ENCODE results near the gene NRTN.
"Not testable (repeated sequence)": the region's sequence is repeated elsewhere in the genome, so short reads cannot be mapped to it uniquely, and the experiment has no call there.

Gene NRTN

DNA sequence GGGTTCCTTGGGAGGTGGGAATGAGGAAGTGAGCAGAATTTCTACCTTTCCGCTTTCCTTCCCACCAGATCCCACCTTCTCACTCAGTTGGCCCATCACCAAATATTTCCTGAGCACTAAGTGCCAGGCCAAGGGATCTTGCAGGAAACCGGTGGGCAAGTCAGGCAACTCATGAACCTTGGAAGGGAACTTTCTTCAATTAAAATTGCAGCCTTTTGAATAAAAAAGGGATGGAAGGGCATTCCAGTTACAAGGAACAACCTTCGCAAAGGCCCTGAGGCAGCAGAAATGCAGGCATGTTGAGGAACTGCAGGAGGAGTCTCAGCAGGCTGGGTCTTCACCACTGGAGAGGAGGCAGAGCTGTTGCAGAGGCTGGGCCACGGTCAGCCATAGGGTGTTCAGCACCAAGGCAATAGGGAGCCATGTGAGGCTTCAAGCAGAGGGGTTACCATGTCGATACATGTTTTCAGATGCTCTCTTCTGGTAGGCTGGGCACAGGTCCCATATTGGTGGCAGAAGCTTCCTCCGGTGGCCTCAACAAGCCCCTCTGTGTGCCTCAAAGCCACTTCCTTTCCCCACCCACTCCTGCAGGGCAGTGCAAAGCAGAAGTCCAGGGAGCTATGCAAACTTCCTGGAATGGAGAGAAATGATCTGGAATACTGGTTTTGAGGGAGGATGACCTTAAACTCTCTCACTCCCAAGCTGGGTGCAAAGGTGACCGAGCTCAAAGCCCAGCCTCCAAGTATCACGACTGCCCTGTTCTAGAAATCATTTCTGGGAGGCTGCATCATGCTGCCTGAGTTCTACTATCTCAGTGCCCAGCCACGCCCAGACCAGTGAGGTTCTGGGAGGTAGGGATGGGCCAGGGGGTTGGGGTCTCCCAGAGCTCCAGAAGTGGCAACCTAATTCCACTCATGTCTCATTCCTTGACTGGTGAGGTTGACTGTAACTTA lies 34.5 kb downstream of the NRTN start, which contains the start of gene FUT6:
Gene FUT6 (minus strand): TSS at position 638 of the 953 bp plus-strand sequence. CDS start 7,135 bp downstream, outside the sequence.
- no peak for DNase-seq

DNA sequence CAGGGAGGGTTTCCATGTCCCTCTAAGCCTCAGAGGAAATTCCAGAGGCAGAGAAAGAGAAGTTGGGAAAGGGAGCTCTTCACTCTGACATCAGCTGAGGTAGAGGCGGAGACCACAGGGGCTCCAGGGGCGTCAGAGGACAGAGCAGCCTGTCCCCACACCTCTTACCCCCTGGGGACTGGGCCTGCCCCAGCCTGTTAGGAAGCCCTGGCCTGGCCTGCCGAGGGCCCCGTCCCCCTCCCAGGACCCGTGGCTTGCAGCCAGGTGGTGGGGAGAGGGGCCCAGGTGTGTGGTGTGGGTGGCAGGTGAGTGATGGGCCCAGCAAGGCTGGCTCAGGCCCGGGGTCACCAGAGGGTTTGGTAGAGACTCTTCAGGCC lies 36.9 kb downstream of the NRTN start:
- DNase-seq = not testable (repeated sequence)

DNA sequence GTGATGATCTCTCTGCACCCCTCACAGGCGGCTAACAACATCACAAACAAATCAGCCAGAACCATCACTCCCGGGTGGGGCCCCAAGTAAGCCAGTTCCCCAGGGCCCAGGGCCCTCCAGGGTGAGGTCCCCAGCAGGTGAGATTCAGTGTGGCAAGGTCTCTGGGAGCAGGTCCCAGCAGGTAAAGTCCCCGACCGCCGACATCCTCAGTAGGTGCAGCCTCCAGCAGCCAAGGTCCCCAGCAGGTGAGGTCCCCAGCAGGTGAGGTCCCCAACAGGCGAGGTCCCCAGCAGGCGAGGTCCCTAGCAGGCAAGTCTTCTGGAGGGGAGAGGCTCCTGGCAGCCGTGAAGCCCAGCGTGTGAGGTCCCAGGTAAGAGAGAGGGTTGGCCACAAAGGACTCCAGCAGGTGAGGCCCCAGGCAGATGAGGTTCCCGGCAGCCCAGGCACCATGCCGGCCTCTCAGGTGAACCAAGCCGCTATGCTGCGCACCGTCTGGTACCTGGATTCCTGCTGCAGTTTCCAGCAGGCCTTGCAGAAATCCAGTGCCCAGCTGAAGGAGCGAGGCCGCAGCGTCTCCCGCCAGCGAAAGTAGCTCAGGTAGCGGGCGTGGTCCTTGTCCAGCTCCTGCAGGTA lies 38.5 kb downstream of the NRTN start:
- DNase-seq = no peak

DNA sequence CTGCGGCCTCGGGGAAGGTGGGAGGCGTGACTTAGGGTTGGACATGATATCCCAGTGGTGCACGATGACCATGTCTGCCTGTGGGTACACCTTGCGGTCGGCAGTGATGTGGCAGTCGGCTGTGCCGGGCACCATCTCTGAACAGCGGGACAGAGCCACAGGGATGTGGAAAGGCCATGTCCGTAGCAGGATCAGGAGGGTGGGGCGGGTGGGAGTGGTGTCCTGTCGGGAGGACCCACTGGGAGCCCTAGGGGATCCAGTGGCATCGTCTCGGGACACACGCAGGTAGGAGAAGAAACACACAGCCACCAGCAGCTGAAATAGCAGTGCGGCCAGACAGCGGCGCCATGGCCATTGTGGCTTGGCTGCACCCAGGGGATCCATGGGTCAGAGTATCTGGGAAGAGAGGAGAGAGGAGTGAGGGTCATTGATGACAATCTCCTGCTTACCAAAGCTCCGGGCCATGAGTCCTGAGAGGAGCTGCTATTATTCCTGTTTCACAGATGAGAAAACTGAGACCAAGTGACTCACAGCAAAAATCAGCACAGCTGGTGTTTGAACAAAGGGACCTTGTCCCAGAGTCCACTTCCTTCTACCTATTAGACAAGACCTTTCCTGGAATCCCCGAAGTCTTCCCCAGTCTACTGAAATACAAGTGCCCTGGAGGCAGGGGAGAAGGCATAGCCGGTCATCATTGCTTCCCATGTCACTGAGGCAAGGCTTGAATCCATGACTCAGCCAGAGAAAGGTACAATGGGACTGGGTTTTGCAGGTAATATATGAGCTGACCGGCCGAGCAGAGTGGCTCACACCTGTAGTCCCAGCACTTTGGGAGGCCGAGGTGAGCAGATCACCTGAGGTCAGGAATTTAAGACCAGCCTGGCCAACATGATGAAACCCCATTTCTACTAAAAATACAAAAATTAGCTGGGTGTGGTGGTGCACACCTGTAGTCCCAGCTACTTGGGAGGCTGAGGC lies 39.9 kb downstream of the NRTN start:
- DNase-seq = no peak

DNA sequence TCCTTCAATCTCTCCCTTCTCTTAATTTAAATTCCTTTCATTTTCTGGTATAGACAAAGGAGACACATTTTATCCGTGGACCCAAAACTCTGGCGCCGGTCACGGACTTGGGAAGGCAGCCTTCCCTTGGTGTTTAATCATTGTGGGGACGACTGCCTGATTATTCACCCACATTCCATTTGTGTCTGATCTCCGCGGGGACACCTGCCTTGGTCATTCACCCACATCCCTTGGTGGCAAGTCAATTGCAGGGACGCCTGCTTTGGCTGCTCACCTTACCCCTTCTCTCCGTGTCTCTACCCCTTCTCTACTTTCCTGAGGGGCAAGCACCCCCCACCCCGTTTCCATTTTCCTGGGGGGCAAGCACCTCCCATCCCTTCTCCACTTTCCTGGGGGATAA lies 43.0 kb downstream of the NRTN start:
- not testable (repeated sequence) for DNase-seq

DNA sequence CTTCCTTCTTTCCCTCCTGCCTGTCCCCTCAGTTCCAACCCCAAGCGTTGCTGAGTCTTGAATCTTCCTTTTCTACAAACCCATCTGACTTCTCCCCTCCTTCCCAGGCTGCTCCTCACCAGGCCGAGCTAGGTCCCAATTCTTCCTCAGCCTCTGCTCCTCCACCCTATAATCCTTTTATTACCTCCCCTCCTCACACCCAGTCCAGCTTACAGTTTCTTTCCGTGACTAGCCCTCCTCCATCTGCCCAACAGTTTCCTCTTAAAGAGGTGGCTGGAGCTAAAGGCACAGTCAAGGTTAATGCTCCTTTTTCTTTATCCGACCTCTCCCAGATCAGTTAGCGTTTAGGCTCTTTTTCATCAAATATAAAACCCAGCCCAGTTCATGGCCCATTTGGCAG lies 43.8 kb downstream of the NRTN start:
- not testable (repeated sequence) for DNase-seq

DNA sequence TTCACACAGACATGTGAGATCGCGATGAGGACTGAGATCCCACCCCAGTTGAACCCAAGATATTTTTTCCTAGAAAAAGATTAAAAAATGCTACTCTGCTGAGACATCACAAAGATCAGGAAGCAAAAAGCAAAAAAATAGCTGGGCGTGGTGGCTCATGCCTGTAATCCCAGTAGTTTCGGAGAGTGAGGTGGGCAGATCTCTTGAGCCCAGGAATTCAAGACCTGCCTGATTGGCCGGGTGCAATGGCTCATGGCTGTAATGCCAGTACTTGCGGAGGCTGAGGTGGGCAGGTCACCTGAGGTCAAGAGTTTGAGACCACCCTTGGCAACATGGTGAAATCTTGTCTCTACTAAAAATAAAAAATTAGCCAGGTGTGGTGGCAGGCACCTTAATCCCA lies 45.3 kb downstream of the NRTN start:
- no peak for DNase-seq

GRCh38 chr19:5850743-5851293 lies 46.0 kb downstream of the NRTN start:
- no peak for DNase-seq

DNA sequence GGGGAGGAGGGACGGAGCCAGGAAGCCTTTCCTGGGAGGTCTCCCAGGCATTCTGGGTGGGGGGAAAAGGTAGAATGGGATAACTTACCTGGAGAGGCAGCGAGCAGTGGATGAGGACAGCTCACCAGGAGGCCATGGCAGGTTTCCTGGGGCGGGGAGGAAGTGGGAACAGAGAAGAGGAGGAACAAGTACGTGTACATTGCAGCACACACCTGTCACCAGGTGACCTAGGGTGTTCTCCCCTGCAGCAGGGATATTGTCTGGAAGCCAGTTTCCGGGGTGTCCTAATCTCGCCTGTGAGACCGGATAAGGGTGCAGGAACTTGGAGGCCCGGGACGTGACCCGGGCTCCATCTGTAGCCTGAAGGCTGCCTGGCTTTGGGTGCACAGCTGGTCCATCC lies 46.4 kb downstream of the NRTN start, which contains the start of gene FUT3:
Gene FUT3 (minus strand): TSS at position 148 of the 400 bp plus-strand sequence.
- DNase-seq = no peak

GRCh38 chr19:5854121-5854520 lies 49.3 kb downstream of the NRTN start:
- not testable (repeated sequence) for DNase-seq

GRCh38 chr19:5855151-5855550 lies 50.3 kb downstream of the NRTN start:
- DNase-seq = not testable (repeated sequence)

GRCh38 chr19:5857203-5858081 lies 52.6 kb downstream of the NRTN start:
- no peak for DNase-seq

DNA sequence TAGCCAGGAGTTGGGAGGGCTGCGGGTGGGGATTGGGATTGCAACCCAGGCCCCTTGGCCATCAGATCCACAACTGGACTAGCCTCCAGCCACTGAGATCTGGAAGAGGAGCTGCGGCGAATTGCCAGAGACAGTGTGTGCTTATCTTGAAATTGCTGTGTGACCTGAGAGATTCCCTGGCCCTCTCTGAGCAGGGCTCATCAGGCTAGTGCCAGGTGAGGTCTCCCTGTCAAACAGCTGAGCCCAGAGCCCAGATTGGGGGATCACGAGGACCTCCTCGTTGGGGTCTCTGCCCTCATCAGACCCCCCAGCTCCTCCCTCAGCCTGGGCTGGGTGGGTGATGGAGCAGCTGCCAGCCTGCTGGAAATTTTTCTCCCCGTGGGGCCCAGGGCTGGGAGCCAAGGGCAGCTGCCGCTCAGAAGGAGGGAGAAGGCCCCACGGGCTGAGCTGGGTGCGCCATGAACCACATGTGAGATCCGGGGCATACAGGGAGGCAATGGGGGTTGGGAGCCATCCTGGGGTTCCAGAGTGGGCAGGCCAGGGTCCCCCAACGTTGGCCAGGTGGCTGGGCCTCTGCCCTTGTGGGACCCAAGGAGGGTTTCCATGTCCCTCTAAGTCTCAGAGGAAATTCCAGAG lies 58.3 kb downstream of the NRTN start:
- no peak for DNase-seq

GRCh38 chr19:5864013-5864720 lies 59.3 kb downstream of the NRTN start:
- DNase-seq = no peak

DNA sequence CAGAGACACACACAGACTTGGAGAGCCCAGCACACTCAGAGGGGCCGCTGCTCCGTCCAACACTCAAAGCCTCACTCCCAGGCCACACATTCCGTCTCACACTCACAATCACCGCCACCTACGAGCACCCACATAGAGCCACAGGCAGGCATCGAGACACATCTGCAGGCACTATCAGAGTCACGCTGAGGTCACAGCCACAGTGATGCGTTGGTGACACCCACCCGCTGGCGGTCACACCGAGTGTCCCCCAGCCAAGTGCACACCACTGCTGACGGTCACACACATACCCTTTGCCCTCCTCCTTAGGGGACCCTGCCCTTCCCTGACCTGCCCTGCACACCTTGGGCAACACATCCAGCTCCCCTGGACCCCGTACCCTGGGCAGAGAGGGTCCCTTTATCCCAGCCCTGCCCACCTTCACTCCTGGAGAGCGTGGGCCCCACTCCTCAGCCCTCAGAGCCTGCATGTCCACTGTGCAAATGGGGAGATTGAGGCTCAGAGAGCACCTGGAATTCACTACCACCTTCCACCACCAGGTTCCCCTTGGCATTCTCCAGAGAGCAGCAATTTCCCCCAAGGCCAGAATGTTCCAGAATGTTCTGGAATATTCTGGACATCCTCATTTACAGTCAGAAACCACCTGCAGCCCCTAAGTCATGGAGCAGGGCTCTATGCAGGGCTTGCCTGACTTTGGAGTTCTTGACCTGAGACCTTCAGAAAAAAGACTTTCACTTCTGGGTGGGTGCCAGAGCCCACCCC lies 60.0 kb downstream of the NRTN start:
- no peak for DNase-seq

GRCh38 chr19:5865772-5866171 lies 60.9 kb downstream of the NRTN start:
- no peak for DNase-seq

- DNase-seq = no peak
These were observed 62.6 kb downstream of the NRTN start for GRCh38 chr19:5867201-5868136.

DNA sequence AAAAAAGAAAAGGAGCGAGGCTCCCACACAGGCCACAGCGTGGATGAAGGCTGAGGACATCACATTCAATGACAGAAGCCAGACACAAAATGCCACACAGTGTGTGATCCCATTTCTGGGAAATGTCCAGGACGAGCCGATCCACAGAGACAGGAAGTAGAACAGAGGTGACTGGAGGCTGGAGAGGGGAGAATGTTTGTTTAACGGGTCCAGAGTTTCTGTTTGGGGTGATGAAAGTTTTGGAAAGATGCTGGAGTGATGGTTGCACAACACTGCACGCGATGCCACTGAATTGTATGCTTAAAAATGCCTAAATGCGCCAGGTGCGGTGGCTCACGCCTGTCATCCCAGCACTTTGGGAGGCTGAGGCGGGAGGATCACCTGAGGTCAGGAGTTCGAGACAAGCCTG lies 66.1 kb downstream of the NRTN start:
- no peak for DNase-seq
